HepG2 (cell line): ENCODE data around the gene SEC23IP.

ENCODE experiments used
- CBX2 ChIP-seq, 2 experiments: fragments of 200-600 bp in 1 of 2; sonication (generic); formaldehyde crosslinking in 1 of 2; IDR thresholded peaks; 2 replicates each; pipeline versions ENCODE4 v1.7.0 to v1.8.1; 2018 to 2022; ENCODE audit warnings: low read depth in 2 of 2, low read length in 1 of 2, mild to moderate bottlenecking in 1 of 2, missing genetic modification reagents in 1 of 2
- GMEB1 ChIP-seq: sonication (generic); formaldehyde crosslinking; IDR thresholded peaks from 2 replicates; pipeline ENCODE4 v1.5.1; 2020; ENCODE audit warnings: missing genetic modification reagents, mild to moderate bottlenecking, borderline replicate concordance
- IRF2 ChIP-seq: IDR thresholded peaks from 2 replicates; pipeline ENCODE4 v1.6.1; 2018; ENCODE audit warnings: missing genetic modification reagents, missing compliant biosample characterization
- POLR2A ChIP-seq, 2 experiments: IDR thresholded peaks; 2 replicates each; pipeline ENCODE4 v1.6.1; 2011; ENCODE audit warnings: low read depth in 2 of 2, low read length in 2 of 2, mild to moderate bottlenecking in 1 of 2, moderate library complexity in 1 of 2; ENCODE audit not compliant: insufficient read depth in 1 of 2
- REXO4 ChIP-seq: sonication (generic); formaldehyde crosslinking; IDR thresholded peaks from 2 replicates; pipeline ENCODE4 v1.8.0; 2022; ENCODE audit warnings: missing genetic modification reagents, mild to moderate bottlenecking, borderline replicate concordance
- YEATS2 ChIP-seq: sonication (generic); formaldehyde crosslinking; IDR thresholded peaks from 2 replicates; pipeline ENCODE4 v1.4.0; 2020; ENCODE audit warnings: missing genetic modification reagents, borderline replicate concordance
- ZFP1 ChIP-seq: IDR thresholded peaks from 2 replicates; pipeline ENCODE4 v1.6.1; 2016
- ZFP41 ChIP-seq: sonication (generic); formaldehyde crosslinking; IDR thresholded peaks from 2 replicates; pipeline ENCODE4 v1.4.0; 2020; ENCODE audit warnings: mild to moderate bottlenecking, missing genetic modification reagents, borderline replicate concordance
- ZNF724P ChIP-seq: sonication (generic); formaldehyde crosslinking; IDR thresholded peaks from 2 replicates; pipeline ENCODE4 v1.8.0; 2022; ENCODE audit warnings: missing genetic modification reagents, borderline replicate concordance
- TF ChIP-seq, protein P1 (sequence below), 2 experiments: IDR thresholded peaks; 2 replicates each; pipeline ENCODE4 v1.6.1; 2011 to 2012; ENCODE audit warnings: low read length in 2 of 2, borderline replicate concordance in 1 of 2, low read depth in 1 of 2, mild to moderate bottlenecking in 1 of 2, moderate library complexity in 1 of 2
- TF ChIP-seq, protein P2 (sequence below): sonication (generic); formaldehyde crosslinking; IDR thresholded peaks from 2 replicates; pipeline ENCODE4 v1.8.0; 2022; ENCODE audit warnings: missing genetic modification reagents, mild to moderate bottlenecking, borderline replicate concordance
- TF ChIP-seq, protein P3 (sequence below): sonication (generic); formaldehyde crosslinking; IDR thresholded peaks from 2 replicates; pipeline ENCODE4 v1.4.0; 2020; ENCODE audit warnings: missing genetic modification reagents

DNA sequence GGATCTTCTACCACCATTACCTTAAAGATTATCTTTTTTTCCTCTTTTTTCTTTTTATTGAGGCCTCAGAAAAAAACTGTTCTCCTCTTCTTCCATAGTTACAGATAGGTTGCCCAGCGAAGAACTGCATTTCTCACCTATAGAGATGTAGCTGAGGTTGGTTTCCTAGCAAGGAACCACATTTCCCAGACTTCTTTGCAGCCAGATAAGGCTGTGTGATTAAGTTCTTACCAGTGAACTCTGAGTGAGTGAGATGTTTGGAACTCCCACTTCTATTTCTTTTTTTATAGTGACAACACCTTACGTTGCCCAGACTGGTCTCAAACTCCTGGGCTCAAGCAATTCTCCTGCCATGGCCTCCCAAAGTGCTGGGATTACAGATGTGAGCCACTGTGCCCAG is 14.0 kb upstream of the SEC23IP start:
- no peak for TF ChIP-seq REXO4
- TF ChIP-seq CBX2 (IDR thresholded peaks at IDR 0.05; ENCODE audit: low read depth, low read length): no peak
- TF ChIP-seq CBX2 (CRISPR knock-in tag; IDR thresholded peaks at IDR 0.05; ENCODE audit: low read depth): no peak
- no peak for TF ChIP-seq ZNF724P
- no peak for TF ChIP-seq POLR2A (IDR thresholded peaks at IDR 0.05; ENCODE audit: insufficient read depth in 1 of 2, low read depth in 2 of 2, low read length in 2 of 2)
- TF ChIP-seq, protein P1, sequence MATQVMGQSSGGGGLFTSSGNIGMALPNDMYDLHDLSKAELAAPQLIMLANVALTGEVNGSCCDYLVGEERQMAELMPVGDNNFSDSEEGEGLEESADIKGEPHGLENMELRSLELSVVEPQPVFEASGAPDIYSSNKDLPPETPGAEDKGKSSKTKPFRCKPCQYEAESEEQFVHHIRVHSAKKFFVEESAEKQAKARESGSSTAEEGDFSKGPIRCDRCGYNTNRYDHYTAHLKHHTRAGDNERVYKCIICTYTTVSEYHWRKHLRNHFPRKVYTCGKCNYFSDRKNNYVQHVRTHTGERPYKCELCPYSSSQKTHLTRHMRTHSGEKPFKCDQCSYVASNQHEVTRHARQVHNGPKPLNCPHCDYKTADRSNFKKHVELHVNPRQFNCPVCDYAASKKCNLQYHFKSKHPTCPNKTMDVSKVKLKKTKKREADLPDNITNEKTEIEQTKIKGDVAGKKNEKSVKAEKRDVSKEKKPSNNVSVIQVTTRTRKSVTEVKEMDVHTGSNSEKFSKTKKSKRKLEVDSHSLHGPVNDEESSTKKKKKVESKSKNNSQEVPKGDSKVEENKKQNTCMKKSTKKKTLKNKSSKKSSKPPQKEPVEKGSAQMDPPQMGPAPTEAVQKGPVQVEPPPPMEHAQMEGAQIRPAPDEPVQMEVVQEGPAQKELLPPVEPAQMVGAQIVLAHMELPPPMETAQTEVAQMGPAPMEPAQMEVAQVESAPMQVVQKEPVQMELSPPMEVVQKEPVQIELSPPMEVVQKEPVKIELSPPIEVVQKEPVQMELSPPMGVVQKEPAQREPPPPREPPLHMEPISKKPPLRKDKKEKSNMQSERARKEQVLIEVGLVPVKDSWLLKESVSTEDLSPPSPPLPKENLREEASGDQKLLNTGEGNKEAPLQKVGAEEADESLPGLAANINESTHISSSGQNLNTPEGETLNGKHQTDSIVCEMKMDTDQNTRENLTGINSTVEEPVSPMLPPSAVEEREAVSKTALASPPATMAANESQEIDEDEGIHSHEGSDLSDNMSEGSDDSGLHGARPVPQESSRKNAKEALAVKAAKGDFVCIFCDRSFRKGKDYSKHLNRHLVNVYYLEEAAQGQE (IDR thresholded peaks at IDR 0.05; ENCODE audit: borderline replicate concordance in 1 of 2, low read depth in 1 of 2, low read length in 2 of 2): no peak
- no peak for TF ChIP-seq ZFP1 (CRISPR knock-in tag)
- no peak for TF ChIP-seq ZFP41 (CRISPR knock-in tag)
- TF ChIP-seq GMEB1 (CRISPR knock-in tag): no peak
- no peak for TF ChIP-seq IRF2 (CRISPR knock-in tag)
- TF ChIP-seq, protein P2, sequence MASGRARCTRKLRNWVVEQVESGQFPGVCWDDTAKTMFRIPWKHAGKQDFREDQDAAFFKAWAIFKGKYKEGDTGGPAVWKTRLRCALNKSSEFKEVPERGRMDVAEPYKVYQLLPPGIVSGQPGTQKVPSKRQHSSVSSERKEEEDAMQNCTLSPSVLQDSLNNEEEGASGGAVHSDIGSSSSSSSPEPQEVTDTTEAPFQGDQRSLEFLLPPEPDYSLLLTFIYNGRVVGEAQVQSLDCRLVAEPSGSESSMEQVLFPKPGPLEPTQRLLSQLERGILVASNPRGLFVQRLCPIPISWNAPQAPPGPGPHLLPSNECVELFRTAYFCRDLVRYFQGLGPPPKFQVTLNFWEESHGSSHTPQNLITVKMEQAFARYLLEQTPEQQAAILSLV: no peak
- no peak for TF ChIP-seq YEATS2
- TF ChIP-seq, protein P3, sequence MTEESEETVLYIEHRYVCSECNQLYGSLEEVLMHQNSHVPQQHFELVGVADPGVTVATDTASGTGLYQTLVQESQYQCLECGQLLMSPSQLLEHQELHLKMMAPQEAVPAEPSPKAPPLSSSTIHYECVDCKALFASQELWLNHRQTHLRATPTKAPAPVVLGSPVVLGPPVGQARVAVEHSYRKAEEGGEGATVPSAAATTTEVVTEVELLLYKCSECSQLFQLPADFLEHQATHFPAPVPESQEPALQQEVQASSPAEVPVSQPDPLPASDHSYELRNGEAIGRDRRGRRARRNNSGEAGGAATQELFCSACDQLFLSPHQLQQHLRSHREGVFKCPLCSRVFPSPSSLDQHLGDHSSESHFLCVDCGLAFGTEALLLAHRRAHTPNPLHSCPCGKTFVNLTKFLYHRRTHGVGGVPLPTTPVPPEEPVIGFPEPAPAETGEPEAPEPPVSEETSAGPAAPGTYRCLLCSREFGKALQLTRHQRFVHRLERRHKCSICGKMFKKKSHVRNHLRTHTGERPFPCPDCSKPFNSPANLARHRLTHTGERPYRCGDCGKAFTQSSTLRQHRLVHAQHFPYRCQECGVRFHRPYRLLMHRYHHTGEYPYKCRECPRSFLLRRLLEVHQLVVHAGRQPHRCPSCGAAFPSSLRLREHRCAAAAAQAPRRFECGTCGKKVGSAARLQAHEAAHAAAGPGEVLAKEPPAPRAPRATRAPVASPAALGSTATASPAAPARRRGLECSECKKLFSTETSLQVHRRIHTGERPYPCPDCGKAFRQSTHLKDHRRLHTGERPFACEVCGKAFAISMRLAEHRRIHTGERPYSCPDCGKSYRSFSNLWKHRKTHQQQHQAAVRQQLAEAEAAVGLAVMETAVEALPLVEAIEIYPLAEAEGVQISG: no peak
